Sigmoid colon (tissue), 7 donors: ENCODE data around the gene TMEM9. TPM values are rescaled to one million over a fixed set of nuclear protein-coding genes. Genes with fewer than 3 reads are reported as not detected.

ENCODE experiments used
- DNase-seq: peaks from one replicate; pipeline ENCODE4 v3.0.0-alpha.2; 2019
- H3K27ac ChIP-seq, 4 donors: fragments of 200-600 bp; sonication (generic); one replicate each; pipeline ENCODE4 v1.5.1; 2016 to 2019; ENCODE audit warnings: mild to moderate bottlenecking in 1 of 4
- H3K27me3 ChIP-seq, 3 donors: fragments of 200-600 bp; sonication (generic); one replicate each; pipeline ENCODE4 v1.5.1; 2019; ENCODE audit warnings: mild to moderate bottlenecking in 1 of 3
- H3K36me3 ChIP-seq, 4 donors: fragments of 200-600 bp; sonication (generic); one replicate each; pipeline ENCODE4 v1.5.1; 2016 to 2019
- H3K4me1 ChIP-seq, 4 donors: fragments of 200-600 bp; sonication (generic); one replicate each; pipeline ENCODE4 v1.5.1; 2017 to 2019
- H3K4me3 ChIP-seq, 4 donors: fragments of 200-600 bp; sonication (generic); one replicate each; pipeline ENCODE4 v1.5.1; 2017 to 2019; ENCODE audit warnings: mild to moderate bottlenecking in 2 of 4, moderate library complexity in 1 of 4
- H3K9me3 ChIP-seq, 4 donors: fragments of 200-600 bp in 3 of 4; sonication (generic) in 3 of 4; one replicate each; pipeline versions ENCODE4 v1.5.1 to v1.6.1; 2013 to 2019
- EP300 ChIP-seq, 4 donors: sonication (generic); formaldehyde crosslinking; IDR thresholded peaks; one replicate each; pipeline ENCODE4 v1.6.1; 2017; ENCODE audit warnings: antibody characterized with exemption in 4 of 4
- POLR2A ChIP-seq, 2 donors: fragments of 450-650 bp; IDR thresholded peaks; one replicate each; pipeline ENCODE4 v1.6.1; 2016; ENCODE audit warnings: antibody characterized with exemption in 2 of 2, mild to moderate bottlenecking in 2 of 2, moderate library complexity in 2 of 2
- POLR2AphosphoS5 ChIP-seq, 4 donors: sonication (generic); formaldehyde crosslinking; IDR thresholded peaks; one replicate each; pipeline ENCODE4 v1.6.1; 2017; ENCODE audit warnings: antibody characterized with exemption in 4 of 4
- WGBS, 2 donors: extraction: QIAGEN DNeasy Blood & Tissue Kit; methylation state at CpG; one replicate each; pipeline ENCODE4 v1.1.7; 2013; 5-methylcytosine and 5-hydroxymethylcytosine counted together
- intact Hi-C: fragments of 100-400 bp; cut with DNase I; formaldehyde crosslinking; loops from one replicate; pipeline ENCODE4 v1.15.1; 2023
- polyA plus RNA-seq, 3 donors: library from polyadenylated mRNA; stranded (reverse); fragments of 200-250 nt; gene quantifications; one replicate each; pipeline ENCODE4 v1.2.3, GENCODE V29; 2013
- total RNA-seq, 4 donors: library from RNA; depleted of rRNA; stranded (reverse); fragments of >200 nt; gene quantifications; one replicate each; pipeline ENCODE4 v1.1.0, GENCODE V29; 2016
- TF ChIP-seq, protein P1 (sequence below), 4 experiments: fragments of 450-650 bp in 3 of 4; fragments of 200-600 bp in 1 of 4; IDR thresholded peaks; one replicate each; pipeline ENCODE4 v1.5.1; 2016 to 2019; ENCODE audit warnings: antibody characterized with exemption in 4 of 4, mild to moderate bottlenecking in 3 of 4, moderate library complexity in 2 of 4
- donor health status: healthy with polysubstance abuse.
- donor health status: Bipolar disorder and iron deficiency.
- donor health status: healthy.

TMEM9 gene
- total and polyA plus RNA-seq, 7 donors, result 12.9 to 78.3 (median 56.2) TPM

DNA sequence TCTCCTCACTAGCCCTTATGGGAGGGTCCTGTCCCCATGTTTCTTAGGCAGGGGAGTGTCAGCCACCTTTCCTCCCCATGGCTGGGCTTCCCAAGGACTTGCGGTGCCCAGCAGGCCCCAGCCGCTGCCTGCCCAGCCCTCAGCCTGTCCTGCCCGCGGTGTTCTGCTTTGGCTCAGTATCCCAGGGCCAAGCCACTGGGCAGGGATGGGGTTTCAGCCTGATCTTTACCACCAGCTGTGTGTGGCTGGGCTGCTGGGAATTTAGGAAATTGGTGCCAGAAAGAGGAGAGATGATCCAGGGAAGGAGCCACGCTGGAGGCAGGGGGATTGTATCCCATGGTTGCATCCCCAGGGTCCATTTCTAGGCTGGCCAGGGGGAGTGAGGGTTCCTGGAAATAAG, 29.5 kb upstream of the TMEM9 start:
- WGBS, 2 donors, result 83 to 85% methylated on average over 5 of the region's 5 CpGs
- DNase-seq, result no peak

DNA sequence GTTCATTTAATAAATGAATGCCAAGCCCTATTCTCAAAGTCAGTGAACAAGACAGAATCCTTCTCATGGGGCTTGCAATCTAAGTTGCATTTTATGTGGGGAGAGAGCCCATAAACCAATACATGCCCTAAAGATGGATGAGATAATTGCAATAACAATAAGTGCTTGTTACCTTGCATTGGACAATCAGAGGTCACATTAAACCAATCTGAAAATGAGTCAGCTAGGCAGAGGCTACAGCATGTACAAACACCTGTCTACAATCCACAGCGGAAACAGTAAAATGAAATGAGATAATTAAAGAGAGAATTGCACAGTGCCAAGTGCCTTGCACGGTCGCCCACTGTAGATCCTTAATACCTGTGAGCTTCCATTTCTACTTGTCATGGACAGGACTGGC, 28.9 kb upstream of the TMEM9 start:
- Histone ChIP-seq H3K4me1 (no peaks in the 10 kb centered on the region), H3K27me3 (no peaks in the 10 kb centered on the region), H3K27ac (no peak overlapping the region), H3K9me3 (peaks cover 0 to 4% (median 0%) of the 10 kb centered on the region in 4 donors), H3K4me3 (no peak overlapping the region), H3K36me3 (no peaks in the 10 kb centered on the region)
- no peak for DNase-seq
- 26 to 67% methylated on average over 3 of the region's 3 CpGs for WGBS, 2 donors
- intact Hi-C loops, result no loop called here
- TF ChIP-seq POLR2AphosphoS5 (IDR thresholded peaks at IDR 0.05), result no peak
- TF ChIP-seq POLR2A (IDR thresholded peaks at IDR 0.05), result no peak
- TF ChIP-seq, protein P1, sequence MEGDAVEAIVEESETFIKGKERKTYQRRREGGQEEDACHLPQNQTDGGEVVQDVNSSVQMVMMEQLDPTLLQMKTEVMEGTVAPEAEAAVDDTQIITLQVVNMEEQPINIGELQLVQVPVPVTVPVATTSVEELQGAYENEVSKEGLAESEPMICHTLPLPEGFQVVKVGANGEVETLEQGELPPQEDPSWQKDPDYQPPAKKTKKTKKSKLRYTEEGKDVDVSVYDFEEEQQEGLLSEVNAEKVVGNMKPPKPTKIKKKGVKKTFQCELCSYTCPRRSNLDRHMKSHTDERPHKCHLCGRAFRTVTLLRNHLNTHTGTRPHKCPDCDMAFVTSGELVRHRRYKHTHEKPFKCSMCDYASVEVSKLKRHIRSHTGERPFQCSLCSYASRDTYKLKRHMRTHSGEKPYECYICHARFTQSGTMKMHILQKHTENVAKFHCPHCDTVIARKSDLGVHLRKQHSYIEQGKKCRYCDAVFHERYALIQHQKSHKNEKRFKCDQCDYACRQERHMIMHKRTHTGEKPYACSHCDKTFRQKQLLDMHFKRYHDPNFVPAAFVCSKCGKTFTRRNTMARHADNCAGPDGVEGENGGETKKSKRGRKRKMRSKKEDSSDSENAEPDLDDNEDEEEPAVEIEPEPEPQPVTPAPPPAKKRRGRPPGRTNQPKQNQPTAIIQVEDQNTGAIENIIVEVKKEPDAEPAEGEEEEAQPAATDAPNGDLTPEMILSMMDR (IDR thresholded peaks at IDR 0.05), result no peak
- TF ChIP-seq EP300 (IDR thresholded peaks at IDR 0.05), result no peak

More for the DNA sequence above, 29.5 kb upstream of the TMEM9 start:
- Histone ChIP-seq H3K4me1 (no peaks in the 10 kb centered on the region), H3K9me3 (no peaks in the 10 kb centered on the region), H3K36me3 (no peaks in the 10 kb centered on the region), H3K27me3 (no peaks in the 10 kb centered on the region), H3K4me3 (no peak overlapping the region), H3K27ac (no peak overlapping the region)
- intact Hi-C loops, result no loop called here
- TF ChIP-seq, protein P1 (IDR thresholded peaks at IDR 0.05), result no peak
- TF ChIP-seq POLR2AphosphoS5 (IDR thresholded peaks at IDR 0.05) (no peak), EP300 (IDR thresholded peaks at IDR 0.05) (no peak), POLR2A (IDR thresholded peaks at IDR 0.05) (no peak)

DNA sequence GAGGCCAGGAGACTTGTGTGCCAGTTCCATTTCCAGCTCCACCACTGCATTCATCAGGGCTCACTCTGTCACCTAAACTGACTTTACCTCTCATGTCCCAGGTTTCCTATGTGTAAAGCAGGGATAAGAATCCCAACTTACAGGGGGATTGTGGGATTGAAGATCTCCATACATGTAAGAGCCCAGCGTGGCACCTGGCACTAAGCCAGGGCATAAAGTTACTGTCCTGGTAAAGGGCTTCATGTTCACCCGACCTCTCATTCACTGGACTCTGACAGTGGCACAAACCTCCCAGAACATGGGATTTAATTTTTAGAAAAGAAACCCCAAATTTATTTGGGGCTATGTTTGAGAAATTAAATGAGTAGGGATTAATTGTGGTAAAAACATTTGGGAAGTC, 27.5 kb upstream of the TMEM9 start:
- no peak overlapping the region for H3K27ac ChIP-seq
- H3K36me3 ChIP-seq, result no peaks in the 10 kb centered on the region
- H3K9me3 ChIP-seq, result peaks cover 0 to 4% (median 0%) of the 10 kb centered on the region in 4 donors
- H3K4me1 ChIP-seq, result no peaks in the 10 kb centered on the region
- TF ChIP-seq, protein P1 (IDR thresholded peaks at IDR 0.05), result no peak
- no peak for TF ChIP-seq POLR2A (IDR thresholded peaks at IDR 0.05)
- no peak for TF ChIP-seq EP300 (IDR thresholded peaks at IDR 0.05)
- TF ChIP-seq POLR2AphosphoS5 (IDR thresholded peaks at IDR 0.05), result no peak
- no peaks in the 10 kb centered on the region for H3K27me3 ChIP-seq
- no peak for DNase-seq
- intact Hi-C loops, result no loop called here
- H3K4me3 ChIP-seq, result no peak overlapping the region
- WGBS, 2 donors, result 66 to 76% methylated on average over 2 of the region's 2 CpGs

DNA sequence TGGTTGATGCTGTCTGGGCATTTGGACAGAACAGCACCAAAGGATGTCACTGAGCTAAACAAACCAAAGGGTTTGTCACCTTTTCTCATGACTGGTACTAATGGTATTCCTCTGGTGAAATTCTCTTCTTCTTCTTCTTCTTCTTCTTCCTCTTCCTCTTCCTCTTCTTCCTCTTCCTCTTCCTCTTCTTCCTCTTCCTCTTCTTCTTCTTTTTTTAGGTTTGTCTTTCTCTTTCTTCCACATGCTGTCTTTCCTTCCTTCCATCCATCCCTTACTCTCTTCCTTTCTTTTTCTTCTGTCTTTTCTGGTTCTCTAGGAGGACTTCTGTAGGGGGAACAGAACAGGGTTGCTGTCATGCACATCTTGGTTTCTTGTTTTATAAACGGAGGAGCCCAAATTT, 27.0 kb upstream of the TMEM9 start:
- DNase-seq, result no peak
- WGBS, 2 donors, result 92 to 93% methylated on average over 1 of the region's 1 CpG
- Histone ChIP-seq H3K27ac (no peak overlapping the region), H3K36me3 (no peaks in the 10 kb centered on the region), H3K27me3 (no peaks in the 10 kb centered on the region), H3K4me1 (no peaks in the 10 kb centered on the region), H3K4me3 (no peak overlapping the region), H3K9me3 (peaks cover 0 to 4% (median 0%) of the 10 kb centered on the region in 4 donors)
- intact Hi-C loops, result no loop called here
- TF ChIP-seq EP300 (IDR thresholded peaks at IDR 0.05) (no peak), POLR2A (IDR thresholded peaks at IDR 0.05) (no peak), POLR2AphosphoS5 (IDR thresholded peaks at IDR 0.05) (no peak)
- TF ChIP-seq, protein P1 (IDR thresholded peaks at IDR 0.05), result no peak

DNA sequence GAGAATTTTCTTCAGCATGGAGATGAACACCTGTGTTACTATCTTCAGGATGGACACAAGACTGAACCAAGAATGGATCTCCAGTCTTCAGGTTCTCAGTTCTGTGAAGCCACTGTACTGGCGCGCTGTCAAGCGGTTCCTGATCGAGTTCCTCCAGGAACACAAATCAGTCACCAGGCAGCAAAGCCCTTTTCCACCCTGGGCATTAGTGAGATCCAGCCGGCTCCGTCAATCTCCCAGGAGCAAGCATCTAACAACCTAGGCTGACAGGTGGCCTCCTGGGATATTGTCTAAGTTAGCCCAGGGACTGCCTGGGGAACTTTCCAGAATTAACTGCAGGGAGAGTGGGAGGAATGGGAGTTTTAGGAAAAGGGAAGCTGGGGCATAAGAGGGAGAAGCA, 26.6 kb upstream of the TMEM9 start:
- H3K27ac ChIP-seq, result no peak overlapping the region
- no peaks in the 10 kb centered on the region for H3K36me3 ChIP-seq
- peaks cover 0 to 4% (median 0%) of the 10 kb centered on the region in 4 donors for H3K9me3 ChIP-seq
- no peaks in the 10 kb centered on the region for H3K4me1 ChIP-seq
- no peaks in the 10 kb centered on the region for H3K27me3 ChIP-seq
- H3K4me3 ChIP-seq, result no peak overlapping the region
- intact Hi-C loops, result no loop called here
- 96% methylated on average over 6 of the region's 6 CpGs for WGBS, 2 donors
- no peak for TF ChIP-seq EP300 (IDR thresholded peaks at IDR 0.05)
- no peak for TF ChIP-seq POLR2AphosphoS5 (IDR thresholded peaks at IDR 0.05)
- TF ChIP-seq, protein P1 (IDR thresholded peaks at IDR 0.05), result no peak
- TF ChIP-seq POLR2A (IDR thresholded peaks at IDR 0.05), result no peak
- no peak for DNase-seq
